Measurements from ENCODE around the gene NR4A3.
A peak's percentile ranks its signal among the peaks of the same experiment; 100 is the strongest.

NR4A3 gene

GRCh38 chr9:99878651-99879050 lies 57.0 kb downstream of the NR4A3 start:
- no peak for DNase-seq (ENCODE audit: low read depth)

GRCh38 chr9:99881769-99882168 lies 60.1 kb downstream of the NR4A3 start:
- DNase-seq (ENCODE audit: low read depth) = no peak

GRCh38 chr9:99885747-99886146 lies 64.1 kb downstream of the NR4A3 start:
- DNase-seq (ENCODE audit: low read depth) = no peak

GRCh38 chr9:99889120-99889519 lies 67.4 kb downstream of the NR4A3 start:
- no peak for DNase-seq (ENCODE audit: low read depth)

GRCh38 chr9:99894826-99895225 lies 73.1 kb downstream of the NR4A3 start:
- DNase-seq (ENCODE audit: low read depth) = no peak

DNA sequence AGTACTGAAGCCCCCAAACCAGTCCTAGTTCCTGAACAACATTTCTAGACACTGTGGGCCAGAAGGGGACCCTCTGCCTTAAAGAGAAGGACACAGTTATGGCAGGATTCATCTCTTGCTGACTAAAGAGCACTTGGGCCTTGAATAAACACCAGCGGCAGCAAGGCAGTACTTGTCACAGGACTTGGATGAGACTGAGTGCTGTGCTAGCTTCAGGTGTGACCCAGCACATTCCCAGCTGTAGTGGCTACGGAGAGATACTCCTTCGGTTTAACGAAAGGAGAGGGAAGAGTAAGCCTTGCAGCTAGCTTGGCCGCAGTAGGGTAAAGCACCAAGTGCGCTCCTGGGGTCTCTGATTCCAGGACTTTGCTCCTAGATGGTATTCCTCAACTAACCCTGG lies 73.8 kb downstream of the NR4A3 start:
- no peak for DNase-seq (ENCODE audit: low read depth)

- no peak for DNase-seq (ENCODE audit: low read depth)
These were observed 74.4 kb downstream of the NR4A3 start for GRCh38 chr9:99896119-99896518.

DNA sequence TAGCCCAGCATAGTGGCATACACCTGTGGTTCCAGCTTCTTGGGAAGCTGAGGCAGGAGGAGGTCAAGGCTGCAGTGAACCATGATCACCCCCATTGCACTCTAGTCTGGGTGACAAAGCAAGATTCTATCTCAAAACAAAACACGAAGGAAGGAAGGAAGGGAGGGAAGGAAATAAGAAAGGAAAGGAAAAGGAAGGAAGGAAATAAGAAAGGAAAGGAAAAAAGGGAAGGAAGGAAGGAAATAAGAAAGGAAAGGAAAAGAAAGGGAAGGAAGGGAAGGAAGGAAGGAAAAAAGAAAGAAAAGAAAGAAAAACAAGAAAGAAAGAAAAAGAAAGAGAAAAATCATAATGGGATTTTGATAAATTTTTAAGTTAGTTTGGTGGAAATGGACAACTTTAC lies 81.7 kb downstream of the NR4A3 start:
- DNase-seq (ENCODE audit: low read depth) = no peak

DNA sequence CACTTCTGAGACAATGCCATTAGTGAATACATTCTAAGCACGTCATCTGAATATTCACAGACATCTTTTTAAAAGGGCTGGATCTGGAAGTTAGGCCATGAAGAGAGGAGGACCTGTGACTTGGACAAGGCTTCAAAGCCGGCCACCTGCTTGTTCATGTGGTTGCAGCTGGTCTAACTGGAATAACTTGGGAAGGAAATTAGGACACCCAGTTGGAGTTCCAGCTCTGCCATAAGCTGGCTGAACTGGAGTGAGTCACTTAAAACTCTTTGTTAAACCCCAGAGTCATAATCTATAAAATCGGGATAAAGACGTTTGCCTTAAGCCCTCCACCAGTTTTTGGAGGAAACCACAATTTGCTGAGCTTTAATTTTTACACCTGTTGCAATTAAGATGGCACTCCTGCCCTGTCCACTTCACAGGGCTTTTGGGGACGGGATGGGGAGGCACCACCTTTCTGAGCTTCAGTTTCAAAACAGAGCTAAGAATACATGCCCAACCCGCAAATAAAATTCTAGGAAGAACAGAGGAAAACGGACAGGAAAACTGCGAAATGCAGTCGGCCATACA lies 84.2 kb downstream of the NR4A3 start:
- DNase-seq (ENCODE audit: low read depth) = no peak

- DNase-seq (ENCODE audit: low read depth) = peak; percentile 75
These were observed 84.9 kb downstream of the NR4A3 start, which contains the start of gene STX17 for GRCh38 chr9:99906403-99907207. TSS of gene STX17 (plus strand) at chr9:99906654. CDS start at chr9:99915240, 8,586 bp downstream.

GRCh38 chr9:99907208-99907532 lies 85.5 kb downstream of the NR4A3 start:
- DNase-seq (ENCODE audit: low read depth) = no peak

- DNase-seq (ENCODE audit: low read depth) = no peak
These were observed 89.9 kb downstream of the NR4A3 start for GRCh38 chr9:99911600-99911999.

Data from activated T-helper 1 cell treated with Interleukin-2 at 50 U/mL for 16 hours (primary cell).